Spleen (tissue), 7 donors: Measurements from ENCODE around the gene DUOX1.

Source experiments
- CTCF ChIP-seq, 11 experiments: fragments of 200-600 bp in 7 of 11; fragments of 450-650 bp in 4 of 11; sonication (generic) in 4 of 11; IDR thresholded peaks in 8 of 11; conservative IDR thresholded peaks in 3 of 11; 1 replicate in 7 of 11; 2 replicates in 4 of 11; pipeline versions ENCODE4 v1.4.0 to v1.8.0; 2016 to 2021; ENCODE audit warnings: antibody characterized with exemption in 11 of 11, inconsistent platforms in 4 of 11, mild to moderate bottlenecking in 1 of 11
- POLR2AphosphoS5 ChIP-seq, 3 donors: sonication (generic); formaldehyde crosslinking; IDR thresholded peaks; one replicate each; pipeline ENCODE4 v1.5.1; 2017; ENCODE audit warnings: antibody characterized with exemption in 3 of 3
- donor health status: DM: no; HTN: no; CAD: no; lungs with moderate emphysema.
- donor health status: DM: no; HTN: no; CAD: no.
- donor health status: DM: no; HTN: no; CAD: no.

- no peak for TF ChIP-seq POLR2AphosphoS5 (IDR thresholded peaks at IDR 0.05)
- no peak for TF ChIP-seq CTCF (IDR thresholded peaks at IDR 0.05 in 8 of 11, conservative IDR thresholded peaks at IDR 0.05 in 3 of 11)
These were observed 13.1 kb upstream of the DUOX1 start for GRCh38 chr15:45116482-45117307.
